ENCODE results near the gene GADD45GIP1. TPM values are rescaled to one million over a fixed set of nuclear protein-coding genes. Genes with fewer than 3 reads are reported as not detected.
"Not testable (repeated sequence)": the region's sequence is repeated elsewhere in the genome, so short reads cannot be mapped to it uniquely, and the experiment has no call there.

The GADD45GIP1 gene
- total RNA-seq, 1 donor from 2014 or later, result 27.1 TPM

- H3K27me3 ChIP-seq (ENCODE audit: control insufficient read depth, insufficient read depth, low read length), result no peaks in the 10 kb centered on the region
- DNase-seq (ENCODE audit: low read depth) (no peak), FAIRE-seq (no peak)
- peaks cover 31% of the 10 kb centered on the region for H3K36me3 ChIP-seq (ENCODE audit: control insufficient read depth, insufficient read depth, low read length)
- H3K4me3 ChIP-seq (ENCODE audit: low read depth, low read length), result no peak overlapping the region
- TF ChIP-seq, protein P1, sequence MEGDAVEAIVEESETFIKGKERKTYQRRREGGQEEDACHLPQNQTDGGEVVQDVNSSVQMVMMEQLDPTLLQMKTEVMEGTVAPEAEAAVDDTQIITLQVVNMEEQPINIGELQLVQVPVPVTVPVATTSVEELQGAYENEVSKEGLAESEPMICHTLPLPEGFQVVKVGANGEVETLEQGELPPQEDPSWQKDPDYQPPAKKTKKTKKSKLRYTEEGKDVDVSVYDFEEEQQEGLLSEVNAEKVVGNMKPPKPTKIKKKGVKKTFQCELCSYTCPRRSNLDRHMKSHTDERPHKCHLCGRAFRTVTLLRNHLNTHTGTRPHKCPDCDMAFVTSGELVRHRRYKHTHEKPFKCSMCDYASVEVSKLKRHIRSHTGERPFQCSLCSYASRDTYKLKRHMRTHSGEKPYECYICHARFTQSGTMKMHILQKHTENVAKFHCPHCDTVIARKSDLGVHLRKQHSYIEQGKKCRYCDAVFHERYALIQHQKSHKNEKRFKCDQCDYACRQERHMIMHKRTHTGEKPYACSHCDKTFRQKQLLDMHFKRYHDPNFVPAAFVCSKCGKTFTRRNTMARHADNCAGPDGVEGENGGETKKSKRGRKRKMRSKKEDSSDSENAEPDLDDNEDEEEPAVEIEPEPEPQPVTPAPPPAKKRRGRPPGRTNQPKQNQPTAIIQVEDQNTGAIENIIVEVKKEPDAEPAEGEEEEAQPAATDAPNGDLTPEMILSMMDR (IDR thresholded peaks at IDR 0.05; ENCODE audit: insufficient read depth, low read length, severe bottlenecking), result no peak
These were observed 26.9 kb downstream of the GADD45GIP1 start for GRCh38 chr19:12930002-12930645.

GRCh38 chr19:12924621-12925310 lies 32.3 kb downstream of the GADD45GIP1 start:
- FAIRE-seq, result no peak
- H3K36me3 ChIP-seq (ENCODE audit: control insufficient read depth, insufficient read depth, low read length), result peaks cover 39% of the 10 kb centered on the region
- TF ChIP-seq, protein P1 (IDR thresholded peaks at IDR 0.05; ENCODE audit: insufficient read depth, low read length, severe bottlenecking), result no peak

DNA sequence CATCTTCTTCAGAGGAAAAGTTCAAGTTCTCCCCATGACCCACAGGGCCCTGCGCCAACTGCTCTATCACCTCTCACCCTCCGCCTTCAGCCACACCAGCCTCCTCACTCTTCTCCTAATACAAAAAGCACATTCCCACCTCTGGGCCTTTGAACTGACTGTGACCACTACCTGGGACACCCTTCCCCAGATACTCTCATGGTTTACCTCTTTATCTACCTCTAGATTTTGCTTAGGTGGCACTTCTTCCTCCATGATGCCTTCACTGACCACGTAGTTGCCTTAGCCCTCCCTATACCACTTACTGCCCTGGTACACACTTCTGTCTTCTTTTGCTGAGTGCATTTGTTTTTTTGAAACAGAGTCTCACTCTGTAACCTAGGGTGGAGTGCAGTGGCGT lies 34.1 kb downstream of the GADD45GIP1 start:
- DNase-seq (ENCODE audit: low read depth), result no peak
- Histone ChIP-seq H3K36me3 (ENCODE audit: control insufficient read depth, insufficient read depth, low read length) (peaks cover 27% of the 10 kb centered on the region), H3K27me3 (ENCODE audit: control insufficient read depth, insufficient read depth, low read length) (no peaks in the 10 kb centered on the region), H3K4me3 (ENCODE audit: low read depth, low read length) (no peak overlapping the region)
- TF ChIP-seq, protein P1 (IDR thresholded peaks at IDR 0.05; ENCODE audit: insufficient read depth, low read length, severe bottlenecking), result no peak
- FAIRE-seq, result no peak

More at GRCh38 chr19:12924621-12925310, 32.3 kb downstream of the GADD45GIP1 start:
- H3K4me3 ChIP-seq (ENCODE audit: low read depth, low read length), result no peak overlapping the region
- H3K27me3 ChIP-seq (ENCODE audit: control insufficient read depth, insufficient read depth, low read length), result no peaks in the 10 kb centered on the region
- DNase-seq (ENCODE audit: low read depth), result no peak

- TF ChIP-seq, protein P1 (IDR thresholded peaks at IDR 0.05; ENCODE audit: insufficient read depth, low read length, severe bottlenecking), result no peak
- Histone ChIP-seq H3K27me3 (ENCODE audit: control insufficient read depth, insufficient read depth, low read length) (no peaks in the 10 kb centered on the region), H3K4me3 (ENCODE audit: low read depth, low read length) (no peak overlapping the region), H3K36me3 (ENCODE audit: control insufficient read depth, insufficient read depth, low read length) (peaks cover 18% of the 10 kb centered on the region)
- FAIRE-seq (no peak), DNase-seq (ENCODE audit: low read depth) (no peak)
These were observed 36.0 kb downstream of the GADD45GIP1 start for GRCh38 chr19:12921047-12921446.

DNA sequence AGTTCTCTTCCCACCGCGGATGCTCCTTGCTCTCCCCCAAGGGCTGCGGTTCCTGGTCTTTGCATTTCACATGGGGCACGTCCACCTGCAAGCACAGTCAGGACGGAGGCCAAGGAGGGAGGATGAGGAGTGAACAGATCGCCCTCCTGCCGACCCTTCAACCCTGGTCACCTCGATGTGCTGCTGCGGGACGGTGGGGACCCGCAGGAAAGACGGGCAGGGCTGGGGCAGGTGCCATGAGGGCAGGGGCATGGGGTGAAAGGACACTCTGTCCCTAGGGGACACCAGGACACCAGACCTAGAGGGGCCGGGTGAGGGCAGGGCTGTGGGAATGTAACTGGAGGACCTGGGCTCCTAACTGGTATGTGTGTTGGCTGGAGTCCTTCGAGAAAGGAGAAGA lies 38.8 kb downstream of the GADD45GIP1 start:
- Histone ChIP-seq H3K27me3 (ENCODE audit: control insufficient read depth, insufficient read depth, low read length) (no peaks in the 10 kb centered on the region), H3K4me3 (ENCODE audit: low read depth, low read length) (no peak overlapping the region), H3K36me3 (ENCODE audit: control insufficient read depth, insufficient read depth, low read length) (peaks cover 5% of the 10 kb centered on the region)
- DNase-seq (ENCODE audit: low read depth) (no peak), FAIRE-seq (no peak)
- TF ChIP-seq, protein P1 (IDR thresholded peaks at IDR 0.05; ENCODE audit: insufficient read depth, low read length, severe bottlenecking), result no peak

GRCh38 chr19:12915860-12916259 lies 41.2 kb downstream of the GADD45GIP1 start:
- DNase-seq (ENCODE audit: low read depth); H3K4me3 ChIP-seq (ENCODE audit: low read depth, low read length); H3K36me3 ChIP-seq (ENCODE audit: control insufficient read depth, insufficient read depth, low read length); H3K27me3 ChIP-seq (ENCODE audit: control insufficient read depth, insufficient read depth, low read length); FAIRE-seq: not testable (repeated sequence)

Data from bronchial epithelial cell (primary cell).